HG02678 (cell line): Measurements from ENCODE around the gene RCAN2.

ENCODE experiments used
- ATAC-seq: cut with Tn5 transposase; IDR thresholded peaks from one replicate; pipeline ENCODE4 v1.9.1; 2021; ENCODE audit warnings: mild to moderate bottlenecking, moderate library complexity; ENCODE audit not compliant: unreplicated experiment

Gene RCAN2

DNA sequence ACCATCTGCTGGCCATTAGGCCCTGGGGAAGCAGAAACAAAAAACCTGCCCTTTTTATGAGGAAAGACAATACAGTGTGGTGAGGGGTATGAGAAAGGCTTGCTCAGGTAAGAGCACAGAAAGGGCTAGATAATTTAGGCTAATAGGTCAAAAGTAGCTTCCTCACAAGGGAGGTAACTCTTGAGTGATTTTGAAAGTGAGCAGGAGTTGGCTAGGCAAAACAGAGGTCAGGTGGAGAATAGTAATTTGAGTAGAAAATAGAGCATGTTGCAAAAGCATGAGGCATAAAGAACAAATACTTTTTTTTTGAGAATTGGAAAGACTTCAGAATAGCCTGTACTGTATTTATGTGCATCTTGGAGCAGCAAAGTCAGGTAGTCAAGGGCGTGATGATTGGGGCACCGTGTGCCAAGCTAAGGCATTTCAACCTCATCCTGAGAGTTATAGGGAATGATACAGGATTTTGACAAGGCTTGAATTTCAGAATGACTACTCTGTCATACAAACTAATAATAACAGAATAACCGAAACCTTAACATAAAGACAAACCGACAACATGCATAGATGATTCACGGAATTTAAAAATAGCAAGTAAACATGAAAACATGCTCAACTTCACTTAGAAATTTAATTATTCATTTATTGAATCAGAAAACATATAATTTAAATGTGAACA, 197.5 kb downstream of the RCAN2 start:
- ATAC-seq: peak; percentile 88

DNA sequence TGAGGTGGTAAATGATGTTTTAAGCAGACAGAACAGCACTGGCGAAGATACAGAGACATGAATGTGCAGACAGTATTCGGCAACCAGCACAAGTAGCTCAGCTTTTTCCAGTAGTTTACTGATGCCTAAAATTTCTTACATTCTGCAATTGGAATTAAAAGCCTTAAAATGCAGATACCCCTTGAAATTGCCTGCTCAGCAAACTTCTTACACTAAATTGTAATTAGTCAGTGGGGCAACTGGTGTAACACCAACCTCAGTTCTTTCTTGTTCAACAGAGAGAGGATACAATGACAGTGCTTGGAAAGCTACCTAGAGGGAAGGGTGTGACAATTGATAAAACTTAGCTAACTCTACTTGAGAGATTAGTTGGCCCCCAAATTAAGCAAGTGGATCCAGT, 199.4 kb downstream of the RCAN2 start:
- no peak for ATAC-seq

DNA sequence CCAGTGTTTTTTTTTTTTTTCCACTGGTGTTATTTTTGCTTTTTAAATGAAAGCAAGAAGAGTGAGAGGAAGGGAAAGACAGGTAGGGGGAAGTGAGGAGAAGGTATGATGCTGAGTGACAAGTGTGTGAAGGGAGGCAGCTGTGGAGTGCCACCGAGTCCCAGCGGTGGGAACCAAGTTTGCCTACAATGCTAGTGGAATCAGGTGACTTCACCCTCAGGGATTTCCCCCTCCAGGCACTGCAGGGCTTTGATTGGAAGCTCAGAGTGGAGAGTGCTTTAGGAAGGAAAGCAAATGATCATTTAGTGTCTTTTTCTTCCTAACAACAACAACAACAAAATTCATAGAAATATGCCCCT, 200.0 kb downstream of the RCAN2 start:
- no peak for ATAC-seq

DNA sequence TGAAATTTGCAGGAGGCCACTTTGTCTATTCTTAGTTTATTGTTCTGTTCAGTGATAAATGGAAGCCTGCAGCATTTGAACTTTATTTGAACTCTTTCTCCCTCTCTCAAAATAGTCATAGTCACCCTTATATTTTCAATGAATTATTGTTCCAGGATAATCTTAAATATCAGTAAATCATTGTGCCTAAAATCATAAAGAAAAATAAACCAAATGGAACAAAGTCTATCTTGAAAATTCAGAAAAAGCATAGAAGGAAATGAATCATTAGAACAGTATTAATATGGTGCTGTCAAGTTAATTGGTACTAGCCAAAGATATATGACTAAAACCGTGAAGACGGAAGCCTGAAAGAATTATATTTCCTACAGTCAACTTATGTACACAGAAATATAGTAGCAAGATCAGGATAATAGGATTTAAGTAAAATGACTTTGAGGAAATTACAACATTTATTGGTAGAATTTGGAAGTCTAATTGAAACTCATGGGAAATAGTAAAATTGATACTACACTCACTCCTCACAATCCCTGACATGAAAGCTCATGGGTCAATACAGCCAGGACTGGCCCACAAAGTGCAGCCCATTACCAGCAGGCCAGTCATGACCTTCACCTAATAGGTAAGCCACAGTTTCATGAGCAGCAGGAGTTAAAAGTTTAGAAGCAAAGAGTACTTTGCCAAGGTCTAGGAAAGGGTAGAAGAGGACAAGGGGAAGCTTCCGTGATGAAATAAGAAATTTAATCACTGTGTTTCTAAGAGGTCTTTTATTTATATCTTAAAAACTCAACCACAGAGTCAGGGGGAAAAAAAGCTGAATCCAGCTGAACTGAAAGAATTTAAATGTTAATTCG, 200.6 kb downstream of the RCAN2 start:
- ATAC-seq: no peak

DNA sequence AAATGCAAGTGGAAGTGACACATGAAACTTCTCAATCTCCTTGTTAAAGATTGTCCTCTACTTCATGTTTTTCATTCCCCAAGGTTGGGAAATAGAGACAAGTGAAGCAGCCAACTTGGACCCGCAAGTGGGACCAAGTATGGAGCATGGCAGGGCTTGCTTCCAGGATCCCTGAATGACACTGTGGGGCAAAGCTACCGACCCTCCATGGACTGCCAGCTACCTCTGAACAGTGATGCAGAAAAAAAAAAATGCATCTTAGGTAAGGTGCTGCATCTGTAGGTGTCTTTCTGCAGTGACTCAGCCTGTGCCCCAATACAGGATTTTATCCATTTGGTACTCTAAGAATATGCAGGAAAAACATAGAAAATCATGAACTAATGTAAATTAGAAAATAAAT, 201.4 kb downstream of the RCAN2 start:
- no peak for ATAC-seq

DNA sequence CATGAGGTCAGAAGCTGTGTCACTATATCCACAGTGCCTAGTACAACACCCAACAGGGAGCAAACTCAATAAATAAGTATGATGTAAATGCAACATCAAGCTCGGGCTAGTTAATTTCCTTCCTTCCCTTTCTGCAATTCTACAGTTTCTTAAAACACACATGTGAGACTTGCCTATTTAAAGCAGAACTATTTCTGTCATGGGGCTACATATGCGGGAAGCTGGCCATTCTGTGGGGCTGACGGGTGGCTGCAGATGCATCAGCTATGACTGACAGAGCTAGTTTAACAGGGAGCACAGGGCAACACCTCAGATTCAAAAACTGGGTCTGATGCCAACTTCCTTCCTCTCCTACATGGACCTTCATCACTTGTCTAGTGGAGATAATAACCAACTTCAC, 202.4 kb downstream of the RCAN2 start:
- ATAC-seq: no peak

DNA sequence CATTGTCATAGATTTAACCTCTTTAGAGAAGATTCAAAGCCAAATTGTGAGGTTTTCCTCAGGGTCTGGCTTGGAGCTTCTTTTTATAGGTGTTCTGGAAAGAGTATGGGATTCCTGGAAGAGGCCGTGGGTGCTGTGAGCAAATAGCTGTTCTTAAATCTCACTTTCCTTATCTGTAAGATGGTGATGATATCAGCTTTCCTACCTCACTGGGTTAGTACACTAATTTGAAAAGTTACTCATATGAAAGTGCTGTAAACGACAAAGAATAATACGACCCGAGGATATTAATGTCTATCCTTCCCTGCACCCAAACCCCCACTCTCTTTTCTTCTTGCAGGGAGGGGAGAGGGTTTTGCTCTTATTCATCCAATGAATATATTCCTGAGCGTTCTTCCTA, 203.6 kb downstream of the RCAN2 start:
- no peak for ATAC-seq

DNA sequence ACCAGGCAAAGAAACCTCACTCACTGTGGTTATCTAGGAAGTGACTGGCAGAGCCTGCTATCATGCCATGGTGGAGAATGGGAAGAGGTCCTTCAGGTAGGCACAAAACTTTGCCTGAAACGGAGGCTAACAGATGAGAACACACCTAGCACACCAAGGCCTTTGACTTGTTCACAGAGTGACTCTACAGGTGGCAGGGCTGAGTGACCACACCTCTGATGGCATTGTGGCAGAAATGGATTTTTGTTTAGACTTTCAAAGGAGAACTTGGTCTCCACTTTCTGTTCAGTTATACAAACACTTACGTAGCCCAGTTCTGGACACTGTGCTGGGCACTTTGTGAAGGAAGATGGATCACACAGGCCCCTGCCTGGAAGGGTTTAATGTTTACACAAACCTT, 204.2 kb downstream of the RCAN2 start:
- no peak for ATAC-seq

DNA sequence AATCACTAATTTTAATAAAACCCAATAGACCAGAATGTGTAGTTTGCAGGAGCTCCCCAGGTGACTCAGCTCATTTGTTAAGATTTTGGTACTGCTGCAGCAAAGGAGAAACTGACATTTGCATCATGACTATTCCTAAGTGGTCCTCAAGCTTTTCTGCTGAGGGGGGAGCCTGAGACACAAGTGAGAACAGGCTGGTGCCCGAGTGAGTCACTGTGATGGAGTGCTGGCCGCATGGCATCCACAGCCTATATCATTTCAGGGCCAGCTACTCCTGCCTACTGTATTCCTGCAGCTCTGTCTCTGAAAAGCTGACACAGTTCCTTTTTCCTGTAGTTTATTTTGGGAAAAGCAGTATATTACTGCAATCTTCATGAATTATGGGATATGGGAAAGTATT, 206.8 kb downstream of the RCAN2 start:
- no peak for ATAC-seq

DNA sequence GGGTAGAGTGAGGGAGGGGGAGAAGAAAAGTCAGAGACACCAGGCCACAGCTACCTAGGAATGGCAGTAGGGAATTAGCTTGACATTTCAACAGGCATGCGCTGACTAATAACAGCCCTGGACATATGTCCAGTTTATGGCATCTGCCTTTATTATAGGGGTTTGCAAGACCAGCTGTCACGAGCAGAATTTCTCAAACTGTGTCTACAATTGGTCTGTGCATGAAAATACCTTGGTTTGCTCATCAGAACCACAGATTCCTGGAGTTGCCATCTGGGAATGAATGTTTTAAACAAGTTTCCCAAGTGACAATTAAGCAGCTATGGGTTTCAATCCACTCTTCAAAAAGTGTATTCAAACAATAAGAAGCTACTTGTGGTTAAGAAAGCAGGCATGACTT, 210.1 kb downstream of the RCAN2 start:
- no peak for ATAC-seq

DNA sequence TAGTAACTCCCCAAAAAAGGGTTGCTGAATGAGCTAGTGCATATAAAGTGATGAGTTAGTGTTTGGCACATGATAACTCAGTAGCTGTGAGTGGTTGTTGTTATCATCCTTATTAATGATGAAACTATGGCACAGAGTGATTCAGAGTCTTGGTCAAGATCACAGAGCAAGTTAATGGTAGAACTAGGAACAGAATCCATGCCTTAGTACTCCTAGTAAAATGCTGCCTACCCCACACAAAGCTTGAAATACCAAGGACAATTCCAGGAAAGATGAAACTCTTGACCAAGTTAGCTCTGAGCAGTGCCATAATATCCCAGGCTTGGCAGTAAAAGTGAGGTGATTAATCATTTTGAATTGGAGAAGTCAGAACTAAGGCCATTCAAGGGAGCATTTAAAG, 211.4 kb downstream of the RCAN2 start:
- ATAC-seq: no peak

DNA sequence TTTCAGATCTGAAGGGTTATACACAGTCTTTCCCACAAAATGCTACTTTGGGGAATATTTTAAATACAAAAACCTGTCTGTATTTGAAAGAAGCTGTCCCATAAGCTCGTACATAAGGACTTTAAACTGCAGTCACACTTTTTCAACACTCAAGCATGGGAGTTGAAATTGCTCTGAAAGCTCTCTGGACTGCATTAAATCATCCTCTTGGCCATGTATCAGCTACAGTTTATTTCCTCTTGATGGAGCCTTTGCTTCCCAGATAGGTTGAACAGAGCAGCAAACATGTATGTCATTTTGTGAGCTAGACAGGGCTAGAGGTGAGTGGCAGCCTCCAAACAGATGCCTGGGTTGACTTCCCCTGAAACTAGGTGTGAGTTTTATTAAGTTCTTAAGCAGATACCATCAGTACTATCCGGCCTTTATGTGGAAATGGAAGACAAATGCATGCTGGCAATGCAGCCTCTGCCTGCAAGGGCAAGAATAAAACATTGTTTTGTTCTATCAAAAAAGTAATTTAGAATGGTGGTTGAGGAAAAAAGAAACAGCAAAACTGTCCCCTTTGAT, 214.6 kb downstream of the RCAN2 start:
- no peak for ATAC-seq

DNA sequence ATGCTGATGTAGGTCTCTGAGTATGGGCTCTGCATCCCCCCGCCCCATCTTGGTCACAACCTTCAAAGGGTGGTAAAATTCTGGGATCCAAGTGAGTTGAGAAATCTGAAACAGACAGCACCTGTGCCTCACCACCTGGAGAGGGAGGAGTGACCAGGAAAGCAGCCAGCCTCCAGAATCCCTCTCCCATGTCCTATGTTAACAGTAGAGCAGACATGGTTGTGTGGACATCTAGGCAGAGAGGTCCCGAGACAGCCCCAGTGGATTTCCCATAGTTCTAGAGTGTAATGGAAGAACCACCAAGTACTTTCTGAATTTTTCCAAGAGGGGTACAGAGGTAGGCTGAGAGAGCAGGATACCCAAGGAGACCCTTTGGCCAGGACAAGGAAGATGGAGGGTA, 216.7 kb downstream of the RCAN2 start:
- no peak for ATAC-seq

DNA sequence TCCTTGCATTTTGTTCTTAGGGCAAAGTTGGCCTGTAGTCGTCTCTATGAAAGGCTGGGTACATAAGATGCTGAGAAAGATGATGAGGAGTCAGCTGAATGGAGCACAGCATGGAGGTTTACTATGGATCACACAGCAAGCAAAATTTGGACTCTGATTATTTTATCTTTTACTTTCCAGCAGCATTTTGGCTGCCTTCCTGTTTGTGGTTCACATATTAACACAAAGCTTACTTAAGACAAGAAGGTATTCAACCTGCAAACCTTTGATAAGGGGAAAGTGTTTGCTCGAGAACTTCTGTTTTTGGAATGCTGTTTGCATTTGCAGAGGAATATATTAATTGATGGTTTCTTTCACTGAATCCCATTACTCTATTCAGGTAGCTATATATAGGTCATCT, 217.3 kb downstream of the RCAN2 start:
- no peak for ATAC-seq

DNA sequence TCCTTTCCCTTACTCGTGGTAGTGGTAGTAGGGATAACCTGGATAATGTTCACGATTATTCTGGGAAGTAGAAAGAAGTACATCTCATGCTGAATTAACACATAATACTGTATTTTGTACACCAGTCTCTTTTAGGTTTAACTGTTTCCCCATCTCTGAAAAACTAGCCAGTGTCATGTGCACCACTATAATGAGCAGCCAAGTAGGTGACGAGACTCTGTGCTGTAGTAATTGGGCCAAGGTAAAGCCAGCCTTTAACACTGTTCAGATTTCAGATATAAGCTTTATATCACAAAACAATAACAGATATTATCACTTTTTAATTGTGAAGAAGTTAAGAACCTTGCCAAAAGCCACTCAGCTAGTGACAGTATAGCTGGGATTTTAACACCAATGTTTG, 219.5 kb downstream of the RCAN2 start:
- no peak for ATAC-seq

DNA sequence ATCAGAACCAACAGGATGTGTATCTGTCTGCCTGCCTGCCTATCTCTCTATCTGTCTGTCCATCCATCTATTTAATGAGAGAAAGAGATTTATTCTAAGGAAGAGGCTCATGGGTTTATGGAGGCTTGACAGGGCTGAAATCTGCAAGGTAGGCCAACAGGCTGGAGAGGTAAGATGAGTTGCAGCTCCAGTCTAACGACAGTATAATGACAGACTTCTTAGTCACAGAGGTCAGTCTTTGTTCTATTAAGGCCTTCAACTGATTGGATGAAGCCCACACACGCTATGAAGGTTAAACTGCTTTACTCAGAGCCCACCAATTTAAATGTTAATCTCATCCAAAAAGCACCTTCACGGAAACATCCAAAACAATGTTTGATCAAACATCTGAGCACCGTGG, 220.1 kb downstream of the RCAN2 start:
- no peak for ATAC-seq

DNA sequence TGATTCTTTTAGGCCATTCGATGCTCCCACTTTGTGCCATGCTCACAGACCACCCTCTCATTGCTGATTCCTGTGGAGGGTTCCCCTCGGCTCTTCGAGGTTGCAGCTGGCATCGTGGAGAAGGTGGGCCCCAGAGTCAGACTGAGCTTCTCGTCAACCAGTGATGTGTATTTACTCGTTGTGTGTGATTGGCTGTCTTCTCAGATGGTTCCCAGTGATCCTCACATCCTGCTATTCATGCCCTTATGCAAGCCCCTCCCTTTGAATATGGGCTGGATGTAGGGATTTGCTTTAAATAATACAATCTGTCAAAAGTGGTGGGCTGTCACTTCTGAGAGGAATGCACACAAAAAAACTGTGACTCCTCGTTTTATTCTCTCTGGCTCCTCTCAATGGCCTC, 220.9 kb downstream of the RCAN2 start:
- ATAC-seq: no peak

DNA sequence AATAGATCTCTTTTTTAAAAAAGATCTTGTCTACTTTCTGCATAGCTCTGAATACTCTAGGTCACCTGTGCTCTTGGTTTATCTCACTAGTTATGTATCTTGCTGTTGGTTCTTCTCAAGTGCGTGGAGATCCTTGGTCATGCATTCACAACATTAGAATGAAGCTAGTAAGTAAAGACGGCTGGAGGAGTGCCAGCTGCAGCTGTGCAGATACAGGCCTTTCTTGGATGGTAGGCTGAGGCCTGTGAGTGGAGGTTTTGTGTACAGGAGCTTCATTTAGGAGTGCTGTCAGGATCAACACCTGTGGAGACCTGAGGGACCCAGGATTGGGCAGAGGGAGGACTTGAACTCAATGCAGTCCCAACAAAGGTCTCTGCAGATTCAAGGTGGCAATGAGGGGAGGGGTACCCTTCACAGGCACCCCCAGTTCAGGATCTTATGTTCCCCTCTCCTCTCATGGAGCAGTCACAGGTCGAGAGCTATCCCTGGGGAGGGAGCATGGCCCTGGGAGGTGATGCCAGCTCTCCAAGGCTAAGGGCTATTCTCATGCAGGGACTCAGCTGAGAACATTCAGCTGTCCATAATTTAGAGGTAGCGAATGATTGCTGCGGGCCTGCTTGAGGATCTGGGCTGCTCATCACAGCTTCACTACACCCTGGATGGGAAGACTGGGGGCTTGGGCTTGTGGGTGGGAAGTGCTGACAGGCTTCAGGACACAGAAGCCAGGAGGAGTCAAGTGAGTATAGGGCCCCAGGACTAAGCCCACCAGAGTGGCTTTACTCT, 221.6 kb downstream of the RCAN2 start:
- no peak for ATAC-seq

DNA sequence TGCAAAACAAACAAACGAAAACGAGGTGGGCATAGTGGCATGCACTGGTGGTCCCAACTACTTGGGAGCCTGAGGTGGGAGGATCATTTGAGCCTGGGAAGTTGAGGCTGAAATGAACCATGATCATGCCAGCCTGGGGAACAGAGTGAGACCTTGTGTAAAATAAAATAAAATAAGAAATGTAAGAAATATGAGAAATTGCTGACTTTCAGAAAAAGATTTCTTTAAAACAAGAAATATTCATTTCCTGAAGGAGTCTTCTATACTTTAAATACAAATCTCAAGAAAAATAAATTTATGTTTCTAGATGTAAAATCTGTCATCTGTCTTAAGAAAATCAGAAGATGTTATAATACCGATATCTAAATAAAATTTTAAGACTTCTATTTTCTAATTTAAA, 223.7 kb downstream of the RCAN2 start:
- no peak for ATAC-seq

DNA sequence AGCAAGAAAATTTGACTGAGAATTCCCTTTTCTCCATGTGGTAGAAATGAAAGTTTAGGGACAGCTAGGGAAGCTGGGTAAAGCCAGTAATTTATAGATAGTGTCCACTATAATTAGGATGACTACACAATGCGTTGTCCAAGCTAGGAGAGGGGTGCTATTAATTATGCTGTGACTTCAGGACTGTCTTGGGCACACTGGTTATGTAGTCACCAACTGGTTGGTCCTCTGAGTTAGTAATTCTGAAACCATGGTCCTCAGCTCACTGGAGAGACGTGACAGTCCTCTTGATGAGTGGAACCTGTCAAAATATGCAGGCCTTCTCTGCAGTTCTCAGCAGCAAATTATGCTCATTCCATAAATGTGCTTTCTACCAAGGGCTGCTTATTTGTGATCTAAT, 225.9 kb downstream of the RCAN2 start:
- ATAC-seq: no peak

DNA sequence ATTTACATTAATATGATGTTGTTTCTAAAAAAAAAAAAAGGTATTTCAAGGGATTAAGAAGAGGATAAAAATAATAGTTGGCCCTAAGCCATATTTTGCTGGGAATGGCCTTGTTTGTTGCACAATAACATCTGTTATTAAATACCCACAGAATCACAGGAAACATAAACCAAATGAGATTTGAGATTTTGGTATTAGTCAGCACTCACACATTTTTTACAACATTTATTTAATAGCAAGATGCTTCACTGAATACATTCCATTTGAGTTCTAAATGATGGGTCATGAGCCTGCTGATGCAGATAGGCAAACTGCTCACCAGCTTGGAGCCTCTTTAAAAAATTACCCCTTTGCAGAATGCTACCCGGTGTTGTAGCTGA, 227.6 kb downstream of the RCAN2 start:
- no peak for ATAC-seq
